ENCODE measurements around the gene TAOK3.

The TAOK3 gene

GRCh38 chr12:118120579-118121363, 251.9 kb downstream of the TAOK3 start:
- H3K4me3 ChIP-seq (ENCODE audit: low read depth, low read length): no peak overlapping the region
- TF ChIP-seq, protein P1, sequence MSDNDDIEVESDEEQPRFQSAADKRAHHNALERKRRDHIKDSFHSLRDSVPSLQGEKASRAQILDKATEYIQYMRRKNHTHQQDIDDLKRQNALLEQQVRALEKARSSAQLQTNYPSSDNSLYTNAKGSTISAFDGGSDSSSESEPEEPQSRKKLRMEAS (IDR thresholded peaks at IDR 0.05; ENCODE audit: low read depth, low read length): no peak
- TF ChIP-seq CTCF (IDR thresholded peaks at IDR 0.05; ENCODE audit: low read depth, low read length) (peak; percentile 48), MYC (IDR thresholded peaks at IDR 0.05; ENCODE audit: low read depth, low read length) (no peak)
- peak; percentile 80 for DNase-seq (ENCODE audit: low read depth)

DNA sequence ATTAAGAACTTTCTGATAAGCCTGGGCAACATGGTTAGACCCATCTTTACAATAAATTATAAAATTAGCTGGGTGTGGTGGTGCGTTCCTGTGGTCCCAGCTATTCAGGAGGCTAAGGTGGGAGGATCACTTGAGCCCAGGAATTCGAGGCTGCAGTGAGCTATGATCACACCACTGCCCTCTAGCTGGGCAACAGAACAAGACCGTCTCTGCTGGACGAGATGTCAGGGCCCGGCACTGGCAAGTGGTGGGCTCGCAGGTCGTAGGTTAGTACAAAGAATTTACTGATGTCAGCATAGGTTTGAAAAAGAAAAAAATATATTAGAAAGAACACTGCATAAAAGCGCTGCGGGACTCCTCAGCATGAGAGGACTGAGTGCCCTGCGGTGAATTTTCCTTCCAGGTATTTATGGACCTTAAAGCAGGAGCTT, 253.2 kb downstream of the TAOK3 start:
- H3K4me3 ChIP-seq (ENCODE audit: low read depth, low read length): no peak overlapping the region
- TF ChIP-seq MYC (IDR thresholded peaks at IDR 0.05; ENCODE audit: low read depth, low read length): no peak
- TF ChIP-seq CTCF (IDR thresholded peaks at IDR 0.05; ENCODE audit: low read depth, low read length): no peak
- no peak for TF ChIP-seq POLR2A (IDR thresholded peaks at IDR 0.05; ENCODE audit: extremely low read depth, insufficient read length)
- TF ChIP-seq, protein P1 (IDR thresholded peaks at IDR 0.05; ENCODE audit: low read depth, low read length): no peak
- no peak for DNase-seq (ENCODE audit: low read depth)

DNA sequence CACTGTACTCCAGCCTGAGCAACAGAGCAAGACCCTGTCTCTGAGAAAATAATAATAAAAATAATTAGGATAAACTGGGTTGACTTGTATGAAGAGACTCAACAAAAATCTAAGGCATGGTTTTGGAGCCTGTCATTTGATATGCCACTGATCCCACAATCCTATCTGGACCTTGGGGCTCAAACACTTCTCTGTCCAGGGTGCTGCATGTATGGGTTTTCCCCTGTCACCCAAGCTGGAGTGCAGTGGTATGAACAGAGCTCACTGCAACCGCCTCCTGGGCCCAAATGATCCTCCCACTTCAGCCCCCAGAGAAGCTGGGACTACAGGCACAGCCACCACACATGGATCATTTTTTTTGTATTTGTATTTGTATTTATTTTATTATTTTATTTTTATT, 263.6 kb downstream of the TAOK3 start:
- TF ChIP-seq, protein P1 (IDR thresholded peaks at IDR 0.05; ENCODE audit: low read depth, low read length): no peak
- no peak for TF ChIP-seq POLR2A (IDR thresholded peaks at IDR 0.05; ENCODE audit: extremely low read depth, insufficient read length)
- no peak for TF ChIP-seq MYC (IDR thresholded peaks at IDR 0.05; ENCODE audit: low read depth, low read length)
- TF ChIP-seq CTCF (IDR thresholded peaks at IDR 0.05; ENCODE audit: low read depth, low read length): no peak
- no peak for DNase-seq (ENCODE audit: low read depth)
- no peak overlapping the region for H3K4me3 ChIP-seq (ENCODE audit: low read depth, low read length)

DNA sequence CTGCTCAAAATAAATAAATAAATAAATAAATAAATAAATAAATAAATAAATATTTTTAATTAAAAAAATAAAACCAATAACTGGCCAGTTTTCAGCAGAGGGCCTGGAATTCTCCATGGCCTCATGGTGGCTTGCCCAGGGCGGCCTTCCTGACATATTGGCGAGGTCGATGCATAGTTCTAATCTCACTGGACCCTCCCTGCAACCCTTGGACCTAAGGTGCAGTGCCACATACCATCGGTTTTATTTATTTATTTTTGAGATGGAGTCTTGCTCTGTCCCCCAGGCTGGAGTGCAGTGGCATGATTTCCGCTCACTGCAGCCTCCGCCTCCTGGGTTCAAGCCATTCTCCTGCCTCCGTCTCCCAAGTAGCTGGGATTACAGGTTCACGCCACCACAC, 265.0 kb downstream of the TAOK3 start:
- no peak for DNase-seq (ENCODE audit: low read depth)
- no peak overlapping the region for H3K4me3 ChIP-seq (ENCODE audit: low read depth, low read length)
- TF ChIP-seq MYC (IDR thresholded peaks at IDR 0.05; ENCODE audit: low read depth, low read length): no peak
- TF ChIP-seq, protein P1 (IDR thresholded peaks at IDR 0.05; ENCODE audit: low read depth, low read length): no peak
- TF ChIP-seq POLR2A (IDR thresholded peaks at IDR 0.05; ENCODE audit: extremely low read depth, insufficient read length): no peak
- no peak for TF ChIP-seq CTCF (IDR thresholded peaks at IDR 0.05; ENCODE audit: low read depth, low read length)

- TF ChIP-seq, protein P1 (IDR thresholded peaks at IDR 0.05; ENCODE audit: low read depth, low read length): no peak
- TF ChIP-seq POLR2A (IDR thresholded peaks at IDR 0.05; ENCODE audit: extremely low read depth, insufficient read length): no peak
- no peak for DNase-seq (ENCODE audit: low read depth)
- no peak overlapping the region for H3K4me3 ChIP-seq (ENCODE audit: low read depth, low read length)
Measured at GRCh38 chr12:118107011-118107410, 265.7 kb downstream of the TAOK3 start.

DNA sequence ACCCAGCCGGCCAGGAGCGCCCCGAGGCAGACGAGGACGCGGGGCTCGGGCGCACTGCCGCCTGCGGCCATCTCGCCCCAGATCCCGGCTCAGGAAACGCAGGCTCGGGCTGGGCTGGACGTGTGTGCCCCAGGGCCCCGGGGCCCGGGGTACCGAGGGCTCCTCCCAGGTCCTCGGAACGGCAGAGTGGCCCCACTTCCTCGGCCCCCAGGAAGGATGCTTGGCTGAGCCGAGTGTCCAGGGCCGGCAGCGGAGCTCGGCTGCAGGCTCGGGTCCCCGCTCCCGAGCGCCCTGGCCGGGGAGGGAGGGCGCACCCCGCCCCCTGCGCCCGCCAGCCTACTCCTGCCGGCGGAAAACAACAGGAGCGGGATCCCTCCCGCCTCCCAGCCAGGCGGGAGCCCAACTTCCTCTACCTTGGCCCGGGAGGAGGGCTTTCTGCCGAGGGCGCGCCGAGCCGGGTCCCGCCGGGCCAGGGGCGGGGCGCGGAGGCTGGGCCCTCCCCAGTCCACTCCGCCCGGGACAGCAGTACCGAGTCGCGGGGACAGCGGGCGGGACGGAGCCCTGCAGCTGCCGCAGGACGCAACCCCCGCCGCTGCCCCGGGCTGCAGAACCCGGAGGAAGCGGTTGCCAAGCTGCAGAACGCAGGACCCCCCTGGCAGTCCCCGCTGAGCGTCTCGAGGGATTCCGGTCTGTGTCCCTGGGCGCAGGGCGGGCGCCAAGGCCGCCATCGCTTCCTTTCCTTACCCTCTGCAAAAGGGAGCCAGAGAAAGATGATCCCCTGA, 268.9 kb downstream of the TAOK3 start, which contains the start of gene VSIG10:
Gene VSIG10 (minus strand): TSS at position 411 of the 782 bp plus-strand sequence. CDS start 340 bp downstream, at position 71.
- DNase-seq (ENCODE audit: low read depth): peak; percentile 80
- peak within 1 kb of the TSS; percentile 67 for H3K4me3 ChIP-seq (ENCODE audit: low read depth, low read length)
- TF ChIP-seq, protein P1 (IDR thresholded peaks at IDR 0.05; ENCODE audit: low read depth, low read length): 0 out of 2 replicates have a peak, but pooled peaks have one; percentile 3
- TF ChIP-seq MYC (IDR thresholded peaks at IDR 0.05; ENCODE audit: low read depth, low read length) (no peak), POLR2A (IDR thresholded peaks at IDR 0.05; ENCODE audit: extremely low read depth, insufficient read length) (peak; percentile 22)
